Inflammatory macrophage treated with lipopolysaccharide for 1 hour (primary cell): ENCODE measurements around the gene ACKR3.

Source experiments
- DNase-seq, 2 donors: peaks; one replicate each; pipeline ENCODE4 v3.0.0-alpha.2; 2020 to 2022

The ACKR3 gene

GRCh38 chr2:236612737-236613136, 43.1 kb downstream of the ACKR3 start:
- no peak for DNase-seq

- DNase-seq, result no peak
Measured at GRCh38 chr2:236613612-236614011, 44.0 kb downstream of the ACKR3 start.

GRCh38 chr2:236614551-236614950, 44.9 kb downstream of the ACKR3 start:
- no peak for DNase-seq

- DNase-seq, result no peak
Measured at GRCh38 chr2:236616031-236616430, 46.4 kb downstream of the ACKR3 start.

- DNase-seq, result no peak
Measured at GRCh38 chr2:236616624-236617023, 47.0 kb downstream of the ACKR3 start.

- no peak for DNase-seq
Measured at GRCh38 chr2:236617221-236617737, 47.7 kb downstream of the ACKR3 start.

GRCh38 chr2:236617796-236618195, 48.2 kb downstream of the ACKR3 start:
- no peak for DNase-seq

GRCh38 chr2:236618370-236618769, 48.7 kb downstream of the ACKR3 start:
- no peak for DNase-seq

- DNase-seq, result no peak
Measured at GRCh38 chr2:236619910-236620612, 50.4 kb downstream of the ACKR3 start.

- DNase-seq, result no peak
Measured at GRCh38 chr2:236621786-236622185, 52.2 kb downstream of the ACKR3 start.

GRCh38 chr2:236622201-236622600, 52.6 kb downstream of the ACKR3 start:
- no peak for DNase-seq

GRCh38 chr2:236622660-236623059, 53.0 kb downstream of the ACKR3 start:
- no peak for DNase-seq

GRCh38 chr2:236623816-236624215, 54.2 kb downstream of the ACKR3 start:
- DNase-seq, result no peak

GRCh38 chr2:236625156-236625690, 55.6 kb downstream of the ACKR3 start:
- no peak for DNase-seq

GRCh38 chr2:236626391-236627150, 56.9 kb downstream of the ACKR3 start:
- DNase-seq, result no peak

GRCh38 chr2:236627193-236627592, 57.6 kb downstream of the ACKR3 start:
- DNase-seq, result no peak

GRCh38 chr2:236627841-236628240, 58.2 kb downstream of the ACKR3 start:
- DNase-seq, result no peak

- DNase-seq, result no peak
Measured at GRCh38 chr2:236628256-236628901, 58.8 kb downstream of the ACKR3 start.

GRCh38 chr2:236628981-236629605, 59.5 kb downstream of the ACKR3 start:
- DNase-seq, result no peak

- no peak for DNase-seq
Measured at GRCh38 chr2:236629961-236630872, 60.6 kb downstream of the ACKR3 start.

- DNase-seq, result no peak
Measured at GRCh38 chr2:236631281-236631855, 61.7 kb downstream of the ACKR3 start.
